ENCODE measurements around the gene TBL1X. TPM values are rescaled to one million over a fixed set of nuclear protein-coding genes. Genes with fewer than 3 reads are reported as not detected.

TBL1X gene
- total and polyA plus RNA-seq, 2 experiments from 2014 or later = 8.7 to 26.9 TPM

DNA sequence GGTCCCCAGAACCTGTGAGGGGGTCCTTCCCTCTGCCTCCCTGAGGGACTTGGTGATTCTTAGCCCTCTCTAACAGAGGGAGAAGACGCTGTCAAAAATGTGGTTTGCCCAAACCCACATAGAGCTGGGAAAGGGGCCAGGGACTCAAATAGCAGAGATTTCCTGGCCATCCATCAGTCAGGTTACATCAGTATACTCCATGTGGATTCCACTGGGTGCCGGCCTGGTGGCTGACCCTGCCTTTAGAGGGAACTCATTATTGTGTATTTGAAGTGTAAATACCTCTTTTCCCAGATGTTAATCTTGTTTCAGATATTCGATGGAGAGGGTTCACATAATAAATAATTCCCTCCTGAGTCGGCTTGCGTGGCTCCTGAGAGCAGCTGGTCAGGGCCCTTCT, 130.3 kb downstream of the TBL1X start (continued):
- TF ChIP-seq, protein P1, sequence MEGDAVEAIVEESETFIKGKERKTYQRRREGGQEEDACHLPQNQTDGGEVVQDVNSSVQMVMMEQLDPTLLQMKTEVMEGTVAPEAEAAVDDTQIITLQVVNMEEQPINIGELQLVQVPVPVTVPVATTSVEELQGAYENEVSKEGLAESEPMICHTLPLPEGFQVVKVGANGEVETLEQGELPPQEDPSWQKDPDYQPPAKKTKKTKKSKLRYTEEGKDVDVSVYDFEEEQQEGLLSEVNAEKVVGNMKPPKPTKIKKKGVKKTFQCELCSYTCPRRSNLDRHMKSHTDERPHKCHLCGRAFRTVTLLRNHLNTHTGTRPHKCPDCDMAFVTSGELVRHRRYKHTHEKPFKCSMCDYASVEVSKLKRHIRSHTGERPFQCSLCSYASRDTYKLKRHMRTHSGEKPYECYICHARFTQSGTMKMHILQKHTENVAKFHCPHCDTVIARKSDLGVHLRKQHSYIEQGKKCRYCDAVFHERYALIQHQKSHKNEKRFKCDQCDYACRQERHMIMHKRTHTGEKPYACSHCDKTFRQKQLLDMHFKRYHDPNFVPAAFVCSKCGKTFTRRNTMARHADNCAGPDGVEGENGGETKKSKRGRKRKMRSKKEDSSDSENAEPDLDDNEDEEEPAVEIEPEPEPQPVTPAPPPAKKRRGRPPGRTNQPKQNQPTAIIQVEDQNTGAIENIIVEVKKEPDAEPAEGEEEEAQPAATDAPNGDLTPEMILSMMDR (conservative IDR thresholded peaks at IDR 0.05; ENCODE audit: low read depth in 2 of 2) = no peak
- TF ChIP-seq JUNB (IDR thresholded peaks at IDR 0.05; ENCODE audit: unreplicated experiment) = no peak
- no peak for TF ChIP-seq EZH2phosphoT487 (IDR thresholded peaks at IDR 0.05; ENCODE audit: unreplicated experiment)

DNA sequence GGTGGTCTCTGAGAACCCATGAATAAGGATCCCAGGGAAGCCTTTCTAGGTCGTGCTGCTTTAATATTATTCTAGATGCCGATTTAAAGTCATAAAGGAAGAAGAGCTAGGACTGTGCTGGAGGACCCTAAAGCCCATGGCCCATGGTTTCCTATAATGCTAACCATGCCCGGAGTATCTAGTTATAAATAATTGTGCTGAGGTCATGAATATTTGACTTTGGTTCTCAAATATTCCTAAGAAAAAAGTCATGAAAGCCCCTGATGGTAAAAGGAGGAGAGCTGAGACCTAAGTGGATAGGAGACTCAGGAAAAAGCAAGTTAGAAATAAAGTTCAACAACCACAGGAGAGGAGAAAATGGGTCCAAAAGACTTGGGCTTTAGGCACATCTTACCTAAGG, 132.0 kb downstream of the TBL1X start:
- Mint-ChIP-seq H3K27me3 (ENCODE audit: insufficient read depth, low read depth, poor library complexity) (peaks cover 3% of the 10 kb centered on the region), H3K9me3 (peaks cover 2% of the 10 kb centered on the region; the same call in 2 of the 3 replicates), H3K4me3 (no peak overlapping the region), H3K4me1 (peaks cover 25% of the 10 kb centered on the region), H3K27ac (no peak overlapping the region), H3K36me3 (ENCODE audit: low read depth) (peaks cover 3% of the 10 kb centered on the region; the same call in 1 of the 3 replicates)
- Histone ChIP-seq H3K4me2 (no peak overlapping the region), H3K4me3 (no peak overlapping the region), H3K27me3 (ENCODE audit: insufficient read depth) (no peaks in the 10 kb centered on the region), H3K79me2 (replicated peaks; ENCODE audit: insufficient read depth) (no peaks in the 10 kb centered on the region), H3K36me3 (ENCODE audit: insufficient read depth) (no peaks in the 10 kb centered on the region), H2AFZ (no peak overlapping the region), H3K4me1 (ENCODE audit: insufficient read depth) (peaks cover 8% of the 10 kb centered on the region; the same call in 1 of the 2 replicates), H3F3A (replicated peaks; ENCODE audit: low read depth) (no peaks in the 10 kb centered on the region), H4K20me1 (replicated peaks; ENCODE audit: insufficient read depth) (no peaks in the 10 kb centered on the region), H3K9me2 (ENCODE audit: insufficient read depth) (no peaks in the 10 kb centered on the region), H3K27ac (ENCODE audit: low read depth) (no peak overlapping the region)
- ATAC-seq = no peak
- DNase-seq (ENCODE audit: low spot score) = no peak
- no peak for TF ChIP-seq JUNB (IDR thresholded peaks at IDR 0.05; ENCODE audit: unreplicated experiment)
- TF ChIP-seq, protein P2, sequence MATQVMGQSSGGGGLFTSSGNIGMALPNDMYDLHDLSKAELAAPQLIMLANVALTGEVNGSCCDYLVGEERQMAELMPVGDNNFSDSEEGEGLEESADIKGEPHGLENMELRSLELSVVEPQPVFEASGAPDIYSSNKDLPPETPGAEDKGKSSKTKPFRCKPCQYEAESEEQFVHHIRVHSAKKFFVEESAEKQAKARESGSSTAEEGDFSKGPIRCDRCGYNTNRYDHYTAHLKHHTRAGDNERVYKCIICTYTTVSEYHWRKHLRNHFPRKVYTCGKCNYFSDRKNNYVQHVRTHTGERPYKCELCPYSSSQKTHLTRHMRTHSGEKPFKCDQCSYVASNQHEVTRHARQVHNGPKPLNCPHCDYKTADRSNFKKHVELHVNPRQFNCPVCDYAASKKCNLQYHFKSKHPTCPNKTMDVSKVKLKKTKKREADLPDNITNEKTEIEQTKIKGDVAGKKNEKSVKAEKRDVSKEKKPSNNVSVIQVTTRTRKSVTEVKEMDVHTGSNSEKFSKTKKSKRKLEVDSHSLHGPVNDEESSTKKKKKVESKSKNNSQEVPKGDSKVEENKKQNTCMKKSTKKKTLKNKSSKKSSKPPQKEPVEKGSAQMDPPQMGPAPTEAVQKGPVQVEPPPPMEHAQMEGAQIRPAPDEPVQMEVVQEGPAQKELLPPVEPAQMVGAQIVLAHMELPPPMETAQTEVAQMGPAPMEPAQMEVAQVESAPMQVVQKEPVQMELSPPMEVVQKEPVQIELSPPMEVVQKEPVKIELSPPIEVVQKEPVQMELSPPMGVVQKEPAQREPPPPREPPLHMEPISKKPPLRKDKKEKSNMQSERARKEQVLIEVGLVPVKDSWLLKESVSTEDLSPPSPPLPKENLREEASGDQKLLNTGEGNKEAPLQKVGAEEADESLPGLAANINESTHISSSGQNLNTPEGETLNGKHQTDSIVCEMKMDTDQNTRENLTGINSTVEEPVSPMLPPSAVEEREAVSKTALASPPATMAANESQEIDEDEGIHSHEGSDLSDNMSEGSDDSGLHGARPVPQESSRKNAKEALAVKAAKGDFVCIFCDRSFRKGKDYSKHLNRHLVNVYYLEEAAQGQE (IDR thresholded peaks at IDR 0.05; ENCODE audit: unreplicated experiment) = no peak
- no peak for TF ChIP-seq ZNF331 (CRISPR knock-in tag; IDR thresholded peaks at IDR 0.05; ENCODE audit: low read depth)
- TF ChIP-seq, protein P3, sequence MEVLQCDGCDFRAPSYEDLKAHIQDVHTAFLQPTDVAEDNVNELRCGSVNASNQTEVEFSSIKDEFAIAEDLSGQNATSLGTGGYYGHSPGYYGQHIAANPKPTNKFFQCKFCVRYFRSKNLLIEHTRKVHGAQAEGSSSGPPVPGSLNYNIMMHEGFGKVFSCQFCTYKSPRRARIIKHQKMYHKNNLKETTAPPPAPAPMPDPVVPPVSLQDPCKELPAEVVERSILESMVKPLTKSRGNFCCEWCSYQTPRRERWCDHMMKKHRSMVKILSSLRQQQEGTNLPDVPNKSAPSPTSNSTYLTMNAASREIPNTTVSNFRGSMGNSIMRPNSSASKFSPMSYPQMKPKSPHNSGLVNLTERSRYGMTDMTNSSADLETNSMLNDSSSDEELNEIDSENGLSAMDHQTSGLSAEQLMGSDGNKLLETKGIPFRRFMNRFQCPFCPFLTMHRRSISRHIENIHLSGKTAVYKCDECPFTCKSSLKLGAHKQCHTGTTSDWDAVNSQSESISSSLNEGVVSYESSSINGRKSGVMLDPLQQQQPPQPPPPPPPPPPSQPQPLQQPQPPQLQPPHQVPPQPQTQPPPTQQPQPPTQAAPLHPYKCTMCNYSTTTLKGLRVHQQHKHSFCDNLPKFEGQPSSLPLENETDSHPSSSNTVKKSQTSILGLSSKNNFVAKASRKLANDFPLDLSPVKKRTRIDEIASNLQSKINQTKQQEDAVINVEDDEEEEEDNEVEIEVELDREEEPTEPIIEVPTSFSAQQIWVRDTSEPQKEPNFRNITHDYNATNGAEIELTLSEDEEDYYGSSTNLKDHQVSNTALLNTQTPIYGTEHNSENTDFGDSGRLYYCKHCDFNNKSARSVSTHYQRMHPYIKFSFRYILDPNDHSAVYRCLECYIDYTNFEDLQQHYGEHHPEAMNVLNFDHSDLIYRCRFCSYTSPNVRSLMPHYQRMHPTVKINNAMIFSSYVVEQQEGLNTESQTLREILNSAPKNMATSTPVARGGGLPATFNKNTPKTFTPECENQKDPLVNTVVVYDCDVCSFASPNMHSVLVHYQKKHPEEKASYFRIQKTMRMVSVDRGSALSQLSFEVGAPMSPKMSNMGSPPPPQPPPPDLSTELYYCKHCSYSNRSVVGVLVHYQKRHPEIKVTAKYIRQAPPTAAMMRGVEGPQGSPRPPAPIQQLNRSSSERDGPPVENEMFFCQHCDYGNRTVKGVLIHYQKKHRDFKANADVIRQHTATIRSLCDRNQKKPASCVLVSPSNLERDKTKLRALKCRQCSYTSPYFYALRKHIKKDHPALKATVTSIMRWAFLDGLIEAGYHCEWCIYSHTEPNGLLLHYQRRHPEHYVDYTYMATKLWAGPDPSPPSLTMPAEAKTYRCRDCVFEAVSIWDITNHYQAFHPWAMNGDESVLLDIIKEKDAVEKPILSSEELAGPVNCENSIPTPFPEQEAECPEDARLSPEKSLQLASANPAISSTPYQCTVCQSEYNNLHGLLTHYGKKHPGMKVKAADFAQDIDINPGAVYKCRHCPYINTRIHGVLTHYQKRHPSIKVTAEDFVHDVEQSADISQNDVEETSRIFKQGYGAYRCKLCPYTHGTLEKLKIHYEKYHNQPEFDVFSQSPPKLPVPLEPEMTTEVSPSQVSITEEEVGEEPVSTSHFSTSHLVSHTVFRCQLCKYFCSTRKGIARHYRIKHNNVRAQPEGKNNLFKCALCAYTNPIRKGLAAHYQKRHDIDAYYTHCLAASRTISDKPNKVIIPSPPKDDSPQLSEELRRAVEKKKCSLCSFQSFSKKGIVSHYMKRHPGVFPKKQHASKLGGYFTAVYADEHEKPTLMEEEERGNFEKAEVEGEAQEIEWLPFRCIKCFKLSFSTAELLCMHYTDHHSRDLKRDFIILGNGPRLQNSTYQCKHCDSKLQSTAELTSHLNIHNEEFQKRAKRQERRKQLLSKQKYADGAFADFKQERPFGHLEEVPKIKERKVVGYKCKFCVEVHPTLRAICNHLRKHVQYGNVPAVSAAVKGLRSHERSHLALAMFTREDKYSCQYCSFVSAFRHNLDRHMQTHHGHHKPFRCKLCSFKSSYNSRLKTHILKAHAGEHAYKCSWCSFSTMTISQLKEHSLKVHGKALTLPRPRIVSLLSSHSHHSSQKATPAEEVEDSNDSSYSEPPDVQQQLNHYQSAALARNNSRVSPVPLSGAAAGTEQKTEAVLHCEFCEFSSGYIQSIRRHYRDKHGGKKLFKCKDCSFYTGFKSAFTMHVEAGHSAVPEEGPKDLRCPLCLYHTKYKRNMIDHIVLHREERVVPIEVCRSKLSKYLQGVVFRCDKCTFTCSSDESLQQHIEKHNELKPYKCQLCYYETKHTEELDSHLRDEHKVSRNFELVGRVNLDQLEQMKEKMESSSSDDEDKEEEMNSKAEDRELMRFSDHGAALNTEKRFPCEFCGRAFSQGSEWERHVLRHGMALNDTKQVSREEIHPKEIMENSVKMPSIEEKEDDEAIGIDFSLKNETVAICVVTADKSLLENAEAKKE (CRISPR knock-in tag; IDR thresholded peaks at IDR 0.05) = no peak
- TF ChIP-seq NANOG (IDR thresholded peaks at IDR 0.05; ENCODE audit: borderline replicate concordance) = no peak
- TF ChIP-seq, protein P1 (conservative IDR thresholded peaks at IDR 0.05; ENCODE audit: low read depth in 2 of 2) = no peak
- TF ChIP-seq EZH2phosphoT487 (IDR thresholded peaks at IDR 0.05; ENCODE audit: unreplicated experiment) = no peak

Data from GM23338 (cell line).